Left cardiac atrium (tissue), 4 donors: Measurements from ENCODE around the gene CYB561. TPM values are rescaled to one million over a fixed set of nuclear protein-coding genes. Genes with fewer than 3 reads are reported as not detected.
A peak's percentile ranks its signal among the peaks of the same experiment; 100 is the strongest.

Experiments
- ATAC-seq, 2 donors: fragments of 200-7000 bp; cut with Tn5 transposase; one replicate each; pipeline ENCODE4 v1.9.1; 2020; ENCODE audit warnings: mild to moderate bottlenecking in 2 of 2, moderate library complexity in 2 of 2
- DNase-seq: peaks from one replicate; pipeline ENCODE4 v3.0.0-alpha.2; 2020
- intact Hi-C, 2 donors: fragments of 100-400 bp; cut with DNase I; formaldehyde crosslinking; loops; one replicate each; pipeline versions ENCODE4 v1.14.1 to v1.15.1; 2022 to 2023
- total RNA-seq, 2 donors: library from RNA; stranded (reverse); fragmentation: NEBNext Ultra II Directional; extraction: Animal tissue kit (Norgen Biotek cat#: 25700); gene quantifications; one replicate each; pipeline ENCODE4 v1.2.1, GENCODE V29; 2021
- donor health status: DM: no; HTN: yes; CAD: no.
- donor health status: DM: no; HTN: yes; CAD: no; lungs with severe emphysema.
- donor health status: DM: yes; HTN: yes; CAD: no.
- donor health status: Dilated cardiomyopathy.

The CYB561 gene
- total RNA-seq, 2 donors from 2014 or later = 17.3 to 21.7 TPM

DNA sequence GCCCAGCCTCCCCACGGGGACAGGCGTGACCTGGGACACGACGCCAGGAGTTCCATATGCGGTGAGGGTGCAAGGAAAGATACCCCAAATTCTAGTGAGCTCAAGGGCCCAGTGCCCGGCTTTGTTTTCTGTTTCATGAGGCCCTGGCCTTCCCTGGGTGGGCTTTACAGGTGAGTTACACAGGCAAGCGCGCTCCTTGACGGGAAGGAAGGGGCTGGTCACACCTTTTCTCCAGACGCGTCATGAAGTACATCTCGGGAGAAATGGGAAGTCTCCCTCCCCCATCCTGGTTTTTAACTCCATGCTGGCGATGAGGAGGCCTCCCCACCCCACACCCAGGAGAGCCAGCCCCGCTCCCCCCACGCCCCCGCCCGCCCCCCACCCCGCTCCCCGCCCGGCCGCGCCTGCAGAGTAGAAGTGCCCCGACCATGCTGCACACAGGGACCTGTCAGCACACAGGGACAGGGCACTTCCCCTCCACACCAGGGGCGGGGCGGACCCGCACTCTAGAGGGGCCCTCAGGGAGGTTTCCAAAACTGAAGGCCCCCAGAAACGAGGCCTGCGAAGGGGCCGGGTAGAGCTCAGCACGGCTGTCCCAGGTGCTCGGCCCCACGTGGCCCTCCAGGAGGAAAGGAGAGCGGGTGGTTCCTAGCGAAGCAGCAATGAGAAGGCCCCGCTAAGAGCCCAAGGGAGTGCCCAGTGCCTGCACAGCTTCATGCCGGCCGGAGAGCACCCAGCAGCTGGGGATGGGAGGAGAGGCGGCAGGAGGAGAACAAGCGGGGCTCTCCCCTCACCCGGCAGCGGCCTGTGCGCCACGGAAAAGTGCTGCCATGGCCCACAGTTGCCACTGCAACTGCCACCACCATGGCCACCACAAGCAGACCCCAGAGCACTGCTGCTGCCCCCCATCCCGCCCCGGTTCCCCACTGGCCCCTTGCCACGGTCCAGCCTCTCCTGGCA is 7.7 kb downstream of the CYB561 start:
- intact Hi-C loops = no loop called here
- no peak for ATAC-seq
- DNase-seq = no peak

DNA sequence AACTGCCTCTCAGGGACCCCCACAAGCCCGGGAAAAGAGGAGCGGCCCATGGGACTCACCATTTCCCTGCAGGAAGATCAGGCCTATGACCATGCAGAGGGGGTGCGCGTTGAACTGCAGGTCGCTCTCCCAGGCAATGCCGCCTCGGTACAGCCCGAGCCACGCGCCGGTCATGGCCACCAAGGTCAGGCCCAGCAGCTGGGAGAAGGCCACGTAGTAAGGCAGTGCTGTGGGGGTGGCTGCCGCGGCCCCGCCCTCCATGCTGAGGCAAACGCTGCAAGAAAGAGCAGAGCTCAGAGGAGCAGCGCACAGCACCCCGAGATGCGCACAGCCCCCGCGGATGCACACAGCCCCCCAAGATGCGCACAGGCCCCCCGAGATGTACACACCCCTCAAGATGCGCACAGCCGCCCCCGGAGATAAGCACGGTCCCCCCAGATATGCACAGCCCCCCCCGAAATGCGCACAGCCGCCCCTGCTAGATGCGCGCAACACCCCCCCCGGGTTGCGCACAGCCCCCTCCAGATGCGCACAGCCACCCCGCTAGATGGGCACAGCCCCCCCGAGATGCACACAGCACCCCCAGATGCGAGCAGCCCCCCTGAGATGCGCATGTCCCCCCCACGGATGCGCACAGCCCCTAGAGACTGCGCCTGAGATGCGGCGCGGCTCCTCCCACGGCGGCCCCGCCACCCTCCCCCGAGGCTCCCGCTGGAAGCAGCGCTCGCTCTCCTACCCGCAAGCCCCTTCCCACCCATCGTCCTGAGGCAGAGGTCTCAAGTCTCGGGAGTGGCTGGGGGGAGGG is 8.6 kb downstream of the CYB561 start:
- ATAC-seq (no peak), DNase-seq (peak; percentile 44)
- intact Hi-C loops = no loop called here

DNA sequence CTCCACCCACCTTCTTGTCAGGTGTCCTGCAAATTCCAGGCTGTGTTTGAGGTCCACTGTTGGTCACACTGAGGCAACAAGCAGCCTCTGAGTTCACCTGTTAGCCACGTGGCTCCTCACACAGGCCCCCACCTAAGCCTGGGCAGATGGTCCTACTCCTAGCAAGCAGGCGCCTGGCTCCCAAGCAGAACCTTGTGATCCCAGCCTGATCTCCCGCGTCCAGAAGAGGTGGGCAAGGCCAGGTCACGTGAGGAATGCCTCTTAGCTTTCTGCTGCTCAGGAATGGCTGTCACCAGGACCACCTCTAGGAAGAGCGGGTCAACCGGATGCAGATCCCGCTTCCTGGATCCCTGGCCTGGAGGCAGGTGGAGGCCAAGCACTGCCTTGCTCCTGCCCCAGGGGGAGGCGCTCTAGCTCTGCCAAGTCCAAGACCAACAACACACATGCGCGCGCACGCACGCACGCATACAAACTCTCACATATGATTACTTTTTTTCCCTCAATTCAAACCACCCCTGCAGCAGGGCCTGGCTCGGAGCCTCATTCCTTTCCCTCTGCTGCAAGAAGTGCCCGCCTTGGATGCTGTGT is 9.5 kb downstream of the CYB561 start:
- ATAC-seq = no peak
- intact Hi-C loops = no loop called here
- peak; percentile 38 for DNase-seq

DNA sequence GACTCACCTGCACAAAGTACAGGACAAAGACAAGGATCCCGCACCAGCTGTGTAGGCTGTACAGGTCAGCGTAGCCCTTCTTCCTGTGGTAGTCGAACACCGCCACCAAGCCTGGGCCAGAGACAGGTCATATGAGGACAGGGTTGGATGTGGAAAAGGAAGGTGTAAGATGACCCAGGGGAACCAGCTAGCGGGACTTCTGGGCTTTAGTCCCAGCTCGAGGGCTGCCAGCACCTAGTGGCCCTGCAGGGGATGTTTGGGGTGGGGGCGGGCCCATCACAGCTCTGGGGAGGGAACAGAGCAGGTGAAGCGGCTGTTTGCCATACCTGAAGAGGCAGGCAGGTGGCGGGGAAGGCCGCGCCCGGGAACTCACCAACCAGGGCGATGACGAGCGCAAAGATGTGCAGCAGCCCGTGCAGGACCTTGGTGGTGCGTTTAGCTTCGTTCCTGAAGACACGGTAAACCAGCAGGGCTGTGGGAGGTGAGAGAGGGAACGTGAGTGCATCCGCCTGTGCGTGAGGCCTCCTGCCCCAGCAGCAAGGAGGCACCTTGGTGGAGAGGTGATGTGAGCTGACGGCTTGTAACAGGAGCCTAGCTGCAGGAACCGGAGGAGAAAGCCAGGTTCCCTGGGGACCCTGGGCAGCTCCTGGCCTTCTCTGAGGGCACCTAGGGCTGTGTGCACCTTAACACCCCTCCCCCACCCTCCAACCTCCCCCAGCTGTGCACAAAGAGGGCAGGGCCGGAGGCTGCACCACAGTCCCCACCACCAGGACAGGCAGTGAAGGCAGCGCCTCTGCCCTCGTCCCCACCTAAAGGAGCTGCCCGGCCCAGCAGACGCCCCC is 10.2 kb downstream of the CYB561 start:
- DNase-seq (no peak), ATAC-seq (no peak)
- intact Hi-C loops = no loop called here

DNA sequence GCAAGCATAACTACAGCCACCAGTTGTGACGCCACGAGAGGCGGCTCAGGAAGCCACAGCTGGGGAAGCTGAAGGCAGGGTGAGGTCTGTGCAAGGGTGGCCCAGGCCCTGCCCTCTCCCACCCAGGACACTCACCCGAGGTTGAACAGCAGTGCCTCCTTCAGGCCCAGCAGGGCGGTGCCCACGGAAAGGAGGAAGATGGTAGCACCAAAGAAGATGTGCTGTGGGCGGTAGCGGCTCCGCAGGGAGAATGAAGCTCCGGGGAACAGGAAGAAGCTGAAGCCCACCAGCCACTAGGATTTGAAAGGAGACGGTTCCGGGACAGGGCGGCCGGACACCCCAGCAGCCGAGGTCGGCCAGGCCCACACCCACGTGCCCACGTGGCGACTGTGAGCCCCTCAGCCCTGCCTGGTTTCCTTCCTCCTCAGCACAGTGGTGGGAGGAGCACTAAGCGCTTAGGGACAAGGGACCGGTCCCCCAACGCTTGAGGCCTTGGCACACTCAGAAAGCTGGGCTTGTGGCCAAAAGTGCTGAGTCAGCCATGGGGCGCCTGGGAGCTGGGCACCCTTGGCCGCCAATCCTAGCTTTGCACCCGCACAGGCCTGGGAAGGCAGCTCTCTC is 11.0 kb downstream of the CYB561 start:
- intact Hi-C loops = no loop called here
- ATAC-seq (peak; percentile 50 to 53), DNase-seq (peak; percentile 80)

DNA sequence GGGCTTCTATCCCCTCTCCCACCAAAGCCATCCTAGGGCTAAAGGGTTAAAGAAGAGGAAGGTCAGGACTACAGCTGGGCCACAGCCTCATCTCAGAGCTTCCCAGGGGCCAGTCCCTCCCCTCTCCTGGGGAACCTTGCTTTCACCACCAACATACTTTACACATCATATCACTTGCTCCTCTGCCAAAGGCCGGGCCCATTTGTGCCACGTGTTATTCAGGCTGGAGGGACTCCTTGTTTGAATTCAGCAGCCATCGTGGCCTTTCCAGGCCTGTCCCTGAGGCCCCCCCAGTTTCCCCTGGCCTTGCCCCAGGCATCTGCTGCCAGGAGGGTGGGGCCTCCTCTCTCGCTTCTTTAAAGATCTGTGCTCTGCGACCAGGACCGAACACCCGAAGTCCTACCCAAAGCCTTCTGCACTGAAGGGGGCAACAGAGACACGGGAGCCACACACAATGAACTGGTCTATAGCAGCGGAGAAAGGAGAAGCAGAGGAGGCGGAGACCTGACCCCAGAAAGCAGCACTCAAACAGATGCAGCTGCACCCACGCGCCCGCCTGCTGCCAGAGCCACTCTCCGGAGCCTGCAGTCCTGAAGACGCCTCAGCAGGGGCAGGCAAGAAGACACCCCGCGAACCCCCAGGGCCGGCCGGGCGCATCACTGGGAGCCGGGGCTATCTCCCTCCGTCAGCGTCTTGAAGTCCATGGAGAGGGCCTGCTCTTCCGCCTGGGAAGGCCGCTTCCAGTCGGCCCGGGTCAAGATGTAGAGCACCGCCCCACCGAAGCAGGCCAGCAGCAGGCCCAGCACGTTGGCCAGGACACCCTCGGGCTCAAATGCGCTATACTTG is 12.1 kb downstream of the CYB561 start:
- peak; percentile 79 to 81 for ATAC-seq
- intact Hi-C loops = no loop called here
- peak; percentile 86 for DNase-seq

DNA sequence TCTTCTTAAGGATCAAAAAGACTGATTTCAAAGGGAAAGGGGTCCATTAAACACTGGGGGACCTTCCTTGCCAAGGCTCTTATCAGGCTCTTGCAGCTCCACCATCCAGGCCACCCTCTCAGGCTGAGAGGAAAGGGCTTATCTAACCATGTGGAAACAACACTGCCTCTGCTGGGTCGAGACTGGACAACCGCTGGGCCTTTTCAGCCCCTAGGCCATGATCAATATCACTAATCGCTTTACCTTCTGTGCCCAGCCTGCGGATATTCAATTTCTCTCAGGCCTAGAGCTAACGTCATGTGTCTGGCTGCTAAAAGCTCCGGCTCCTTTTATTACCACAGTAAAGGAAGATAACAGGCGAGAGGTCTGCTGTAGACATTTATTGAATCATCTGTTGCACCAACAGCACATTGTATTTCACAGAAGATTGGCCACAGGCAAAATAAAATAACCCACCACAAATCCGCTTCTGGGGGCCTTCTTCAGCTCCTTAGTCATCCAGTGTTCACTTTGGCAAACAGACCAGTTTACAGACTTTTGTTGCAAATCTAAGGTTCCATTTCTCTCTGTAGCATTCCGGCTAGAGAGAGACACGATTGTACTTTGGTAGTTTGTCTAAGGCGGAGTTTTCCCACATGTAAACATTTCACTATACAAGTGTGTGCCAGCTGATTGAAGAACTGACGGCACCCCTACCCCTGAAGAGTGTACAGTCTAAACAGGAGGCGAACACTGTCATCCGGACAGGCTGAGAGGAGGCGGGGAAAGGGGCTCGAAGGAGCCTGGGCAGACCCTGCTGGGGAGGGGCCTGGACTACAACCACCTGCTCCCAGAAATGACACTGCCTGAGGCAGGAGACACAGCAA is 13.9 kb downstream of the CYB561 start:
- ATAC-seq = no peak
- peak; percentile 35 for DNase-seq
- intact Hi-C loops = no loop called here

DNA sequence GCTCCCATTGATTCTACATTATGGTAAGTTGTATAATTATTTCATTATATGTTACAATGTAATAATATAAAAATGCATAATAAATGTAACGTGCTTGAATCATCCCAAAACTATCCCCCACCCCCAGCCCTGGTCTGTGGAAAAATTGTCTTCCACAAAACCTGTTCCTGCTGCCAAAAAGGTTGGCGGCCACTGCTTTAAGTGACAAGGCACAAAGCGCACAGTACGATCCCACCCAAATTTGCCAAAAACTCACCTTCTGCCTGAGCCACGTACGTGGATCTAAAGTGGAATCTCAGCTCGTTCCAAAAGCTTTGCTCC is 14.5 kb downstream of the CYB561 start:
- DNase-seq = no peak
- no peak for ATAC-seq
- intact Hi-C loops = no loop called here

DNA sequence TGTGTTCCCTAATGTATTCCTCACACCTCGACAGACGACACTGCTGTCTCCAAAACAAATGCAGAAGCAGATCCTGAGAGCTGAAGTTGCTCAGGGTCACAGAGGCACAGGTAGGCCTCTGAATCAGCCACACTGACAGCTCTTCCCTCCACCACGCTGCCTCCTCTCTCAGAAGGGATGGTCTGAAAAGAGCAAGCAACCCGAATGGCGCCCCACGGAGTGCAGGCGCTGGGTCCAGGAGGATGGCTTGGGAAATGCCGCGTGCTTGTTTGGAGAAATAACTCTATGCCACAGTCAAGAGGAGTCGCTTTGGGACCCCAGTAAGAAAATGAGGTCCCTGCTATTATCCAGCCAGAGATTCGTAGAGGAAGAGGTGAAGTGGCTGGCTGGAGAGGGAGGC is 15.9 kb downstream of the CYB561 start:
- DNase-seq (no peak), ATAC-seq (no peak)
- intact Hi-C loops = no loop called here

DNA sequence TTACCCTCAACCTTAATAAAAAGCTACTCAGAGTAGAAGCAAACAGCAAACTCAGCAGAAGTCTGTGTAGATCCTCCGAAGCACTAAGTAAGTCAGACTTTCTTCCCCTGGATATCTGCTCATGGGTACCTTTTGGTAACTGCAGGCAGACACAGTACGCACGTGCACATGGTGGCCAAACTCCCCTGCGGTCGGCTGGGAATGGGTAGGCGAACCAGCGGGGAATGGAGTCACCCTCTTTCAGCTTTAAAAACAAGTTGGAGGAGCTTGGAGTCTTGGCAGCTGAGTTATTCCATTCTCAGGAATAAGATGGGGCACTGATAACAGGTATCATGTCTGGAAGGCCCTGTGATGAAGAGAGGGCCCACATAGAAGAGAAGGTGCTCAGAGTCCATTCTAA is 16.3 kb downstream of the CYB561 start:
- no peak for ATAC-seq
- no peak for DNase-seq
- intact Hi-C loops = loop anchor here in 1 of 2 donors (5.0 kb wide), 2 partner anchors 48 to 183 kb away; partner anchors contain the start of gene ACE

DNA sequence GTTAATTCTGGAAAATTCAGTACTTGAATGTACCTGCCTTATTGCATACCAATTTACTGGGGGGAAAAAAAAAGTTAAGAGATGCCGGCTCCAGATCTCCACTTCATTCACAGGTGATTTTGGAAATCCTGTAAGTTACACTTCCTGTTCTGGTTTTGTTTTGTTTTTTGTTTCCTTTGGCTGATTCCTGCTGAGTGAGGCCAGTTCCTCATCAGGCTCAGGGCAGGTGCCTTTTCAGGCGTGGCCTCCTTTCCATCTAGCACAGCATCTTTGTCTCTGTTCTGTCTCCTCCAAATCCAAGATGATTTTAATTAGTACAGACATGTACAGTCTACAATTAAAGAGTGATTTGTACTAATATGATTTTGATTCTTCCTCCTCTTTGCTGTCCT is 19.2 kb downstream of the CYB561 start:
- no peak for ATAC-seq
- intact Hi-C loops = loop anchor here in 1 of 2 donors (5.0 kb wide), 2 partner anchors 50 to 185 kb away; partner anchors contain the start of gene ACE

DNA sequence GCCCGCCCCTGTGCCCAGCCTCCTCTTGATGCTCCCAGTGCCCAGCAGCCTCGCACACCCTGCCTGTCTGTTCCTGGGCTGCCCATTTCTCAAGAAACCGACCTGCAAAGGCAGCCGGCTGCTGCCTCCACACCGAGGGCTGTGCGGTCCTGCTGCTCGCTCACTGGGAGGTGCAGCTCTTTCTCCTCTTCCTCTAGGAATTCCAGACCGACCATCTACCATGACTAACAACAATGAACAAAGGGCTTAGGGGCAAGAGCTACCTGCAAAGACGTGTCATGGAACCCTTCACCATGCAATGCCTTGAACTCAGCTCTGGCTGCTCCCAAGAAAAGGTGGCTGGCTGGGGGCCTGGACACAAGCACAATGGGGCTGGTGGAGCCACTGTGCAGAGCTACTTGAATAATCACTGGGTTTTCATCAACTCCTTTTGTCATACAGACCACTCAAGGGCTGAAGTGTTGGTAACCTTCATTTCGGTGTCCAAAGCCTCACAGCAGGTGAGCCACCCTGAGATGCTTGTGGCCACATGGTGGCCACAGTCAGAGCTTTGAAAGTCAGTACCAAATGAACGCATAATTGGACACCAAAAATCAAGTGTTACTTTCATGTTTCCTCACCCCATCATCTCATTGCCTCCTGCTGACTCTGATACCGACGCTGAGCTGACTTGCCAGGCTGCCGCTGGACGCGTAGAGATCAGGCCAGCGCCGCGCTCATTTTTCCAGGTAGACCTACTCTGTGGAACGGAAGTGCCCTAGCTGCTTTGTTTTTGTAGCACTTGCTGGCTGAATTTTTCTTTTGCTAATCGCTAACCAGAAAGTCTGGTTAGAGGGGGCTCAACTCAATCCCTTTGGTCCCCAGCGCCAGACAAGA is 19.8 kb downstream of the CYB561 start:
- ATAC-seq = no peak
- no peak for DNase-seq
- intact Hi-C loops = loop anchor here in 1 of 2 donors (5.0 kb wide), 2 partner anchors 51 to 186 kb away; partner anchors contain the start of gene ACE

More for the DNA sequence above, 19.2 kb downstream of the CYB561 start:
- no peak for DNase-seq

DNA sequence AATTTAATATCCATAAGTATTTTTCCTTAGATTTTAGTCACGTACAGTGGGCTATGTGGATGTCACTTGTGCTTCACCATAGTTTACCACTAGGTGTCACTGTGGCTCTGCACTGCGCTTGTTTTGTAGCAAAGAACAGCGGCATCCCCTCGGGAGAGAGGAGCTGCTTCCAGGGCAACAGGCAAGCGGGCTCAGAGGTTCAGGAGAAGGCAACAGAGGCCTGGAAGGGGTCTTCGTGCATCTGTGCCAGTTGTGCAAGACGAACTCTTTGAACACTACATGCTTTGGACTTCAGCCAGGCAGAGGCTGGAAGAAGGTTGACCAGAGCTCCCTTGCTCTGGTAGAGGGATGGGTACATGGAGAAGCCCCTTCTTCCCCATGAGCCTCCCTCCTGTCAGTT is 20.6 kb downstream of the CYB561 start:
- DNase-seq (peak; percentile 80), ATAC-seq (peak; percentile 76 to 83)
- intact Hi-C loops = loop anchor here (1.0 to 5.0 kb wide), 4 partner anchors 52 to 187 kb away; partner anchors contain the start of gene ACE (in 1 of the 2)

DNA sequence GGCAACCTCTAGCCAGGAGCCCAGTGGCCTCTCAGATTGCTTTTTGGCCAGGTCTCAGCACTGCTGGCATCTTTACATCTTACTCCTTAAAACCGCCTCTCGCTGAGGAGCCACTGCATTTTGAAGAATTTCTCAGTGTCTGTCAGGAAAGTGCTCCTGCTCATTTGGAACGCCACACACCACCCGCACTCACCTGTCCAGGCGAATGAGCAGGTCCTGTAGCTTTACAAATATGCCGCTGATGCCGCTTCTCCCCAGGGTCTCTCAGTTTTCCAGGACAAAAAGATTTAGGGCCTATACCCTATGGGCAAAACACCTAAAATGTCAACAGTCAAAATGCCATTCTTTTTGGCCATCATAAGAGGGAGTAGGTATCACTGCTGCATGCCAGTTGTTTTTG is 22.1 kb downstream of the CYB561 start:
- ATAC-seq = no peak
- no peak for DNase-seq
- intact Hi-C loops = loop anchor here in 1 of 2 donors (2.0 kb wide), 1 partner anchor 187 kb away; no protein-coding TSS in a partner anchor

DNA sequence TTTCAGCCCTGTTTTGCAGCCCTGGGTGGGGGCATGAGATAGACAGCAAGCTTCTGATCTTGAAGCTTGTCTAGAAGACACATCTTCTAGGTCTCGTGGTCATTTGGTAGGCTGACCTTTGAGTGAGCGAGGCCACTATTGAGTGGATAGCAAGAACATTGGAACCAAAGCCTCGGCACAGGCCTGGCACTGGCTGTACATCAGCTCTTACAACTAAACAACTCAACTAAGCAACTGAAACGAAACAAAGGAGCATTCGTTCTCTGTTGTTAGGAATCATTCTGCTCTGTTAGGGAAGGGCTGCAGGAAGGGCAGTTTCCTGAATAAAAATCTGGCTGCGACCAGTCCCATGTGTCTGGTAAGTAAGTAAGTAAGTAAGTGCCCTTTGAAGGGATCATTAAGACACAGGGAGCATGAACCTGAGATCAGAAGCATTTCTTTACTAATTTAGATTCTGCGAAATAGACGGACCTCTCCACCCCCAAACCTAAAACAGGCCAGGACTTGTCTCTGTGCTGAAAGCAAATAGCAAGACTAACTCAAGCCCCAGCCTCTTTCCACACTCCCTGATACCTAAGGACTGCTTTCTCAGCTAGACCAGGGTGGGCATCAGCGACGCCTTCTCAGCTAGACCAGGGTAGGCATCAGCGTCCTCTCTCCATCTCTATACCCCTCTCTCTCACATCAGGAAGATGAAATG is 22.7 kb downstream of the CYB561 start:
- ATAC-seq (no peak), DNase-seq (no peak)
- intact Hi-C loops = no loop called here
